Activated naive CD8-positive, alpha-beta T cell treated with anti-CD3 and anti-CD28 coated beads, Interleukin-2, amount 10 ng/mL, durations not matched to agents 7 days and 5 days (primary cell): ENCODE data around the gene PRKN. TPM values are rescaled to one million over a fixed set of nuclear protein-coding genes. Genes with fewer than 3 reads are reported as not detected.
A peak's percentile ranks its signal among the peaks of the same experiment; 100 is the strongest.

Experiments used
- ATAC-seq: fragments of 150-1000 bp; cut with Tn5 transposase; one replicate; pipeline ENCODE4 v1.10.0; 2021; ENCODE audit warnings: low read depth, moderate library complexity
- POLR2A ChIA-PET: fragments of 350-600 bp; sonication (Branson Sonifier 250); formaldehyde crosslinking; loops from one replicate; lab custom pipeline; 2021; ENCODE audit warnings: antibody characterized with exemption; lab: Charles Lee
- DNase-seq: peaks from one replicate; pipeline ENCODE4 v3.0.0; 2021
- H3K27ac Mint-ChIP-seq: one replicate; pipeline ENCODE4 v1.8.0; 2022; ENCODE audit warnings: mild to moderate bottlenecking, mixed read lengths
- H3K27me3 Mint-ChIP-seq: one replicate; pipeline ENCODE4 v1.8.0; 2022; ENCODE audit warnings: mild to moderate bottlenecking, moderate library complexity, mixed read lengths
- H3K36me3 Mint-ChIP-seq: one replicate; pipeline ENCODE4 v1.8.0; 2021; ENCODE audit warnings: mild to moderate bottlenecking, mixed read lengths
- H3K4me1 Mint-ChIP-seq: one replicate; pipeline ENCODE4 v1.8.0; 2021; ENCODE audit warnings: mixed read lengths
- H3K4me3 Mint-ChIP-seq: one replicate; pipeline ENCODE4 v1.8.0; 2022; ENCODE audit warnings: mild to moderate bottlenecking, moderate library complexity, mixed read lengths
- H3K9me3 Mint-ChIP-seq: one replicate; pipeline ENCODE4 v1.8.0; 2021; ENCODE audit warnings: mixed read lengths
- total RNA-seq, 2 experiments: library from RNA; stranded (reverse); gene quantifications; one replicate each; pipeline ENCODE4 v1.2.3, GENCODE V29; 2021

The PRKN gene
- total RNA-seq, 2 experiments from 2014 or later, result 1.00 to 1.5 TPM

DNA sequence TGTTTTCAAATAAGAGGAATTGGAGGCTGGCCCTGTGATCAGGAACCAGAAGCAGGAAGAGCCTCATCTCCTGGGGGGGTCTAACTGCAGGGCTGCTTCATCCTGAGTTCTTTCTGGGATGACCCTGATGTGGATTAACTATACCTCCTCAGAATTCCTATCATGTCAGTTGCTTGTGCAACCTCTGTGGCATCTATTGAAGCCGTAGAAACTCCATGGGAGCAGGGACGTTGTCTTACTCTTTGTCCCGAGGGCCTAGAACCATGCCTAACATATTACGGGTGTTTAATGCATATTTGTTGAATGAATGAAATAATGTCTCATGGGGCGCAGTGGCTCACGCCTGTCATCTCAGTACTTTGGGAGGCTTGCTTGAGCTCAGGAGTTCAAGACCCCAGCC, 1343.6 kb downstream of the PRKN start:
- no peaks in the 10 kb centered on the region for H3K36me3 Mint-ChIP-seq
- H3K4me1 Mint-ChIP-seq, result no peaks in the 10 kb centered on the region
- DNase-seq, result no peak
- POLR2A ChIA-PET, result no interaction called here
- H3K27ac Mint-ChIP-seq, result no peak overlapping the region
- H3K27me3 Mint-ChIP-seq, result no peaks in the 10 kb centered on the region
- no peak overlapping the region for H3K4me3 Mint-ChIP-seq
- H3K9me3 Mint-ChIP-seq, result peaks cover 6% of the 10 kb centered on the region
- no peak for ATAC-seq

DNA sequence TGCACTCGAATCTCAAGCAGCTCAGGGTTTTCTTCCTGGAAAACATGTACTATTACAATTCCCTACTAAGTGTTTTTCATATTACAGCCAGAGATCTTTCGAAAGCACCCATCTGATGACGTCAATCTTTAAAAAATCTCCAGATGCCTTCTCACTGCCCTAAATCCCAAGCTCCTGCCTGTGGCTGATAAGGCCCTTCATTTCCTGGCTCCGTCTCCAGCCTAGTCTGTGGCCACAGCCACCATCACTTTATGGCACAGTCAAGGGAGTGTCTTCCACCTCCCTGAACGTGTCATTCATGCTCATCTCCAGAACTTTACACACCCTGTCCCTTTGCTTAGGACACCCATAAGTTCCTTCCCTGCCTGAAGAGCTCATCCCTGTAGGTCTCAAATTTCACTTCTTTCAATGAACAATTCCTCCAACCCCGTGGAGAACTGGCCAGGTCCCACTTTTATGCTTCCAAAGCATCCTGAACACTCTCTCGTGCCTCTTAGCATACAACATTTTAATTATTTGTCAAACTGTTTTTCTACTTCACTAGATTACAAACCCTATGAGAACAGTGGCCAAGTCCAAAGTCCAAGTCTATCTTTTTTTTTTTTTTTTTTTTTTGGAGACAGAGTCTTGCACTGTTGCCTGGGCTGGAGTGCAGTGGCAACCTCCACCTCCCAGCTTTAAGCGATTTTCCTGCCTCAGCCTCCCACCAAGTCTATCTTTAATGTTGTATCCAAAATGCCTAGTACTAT, 1347.6 kb downstream of the PRKN start:
- H3K4me3 Mint-ChIP-seq, result no peak overlapping the region
- H3K27me3 Mint-ChIP-seq, result no peaks in the 10 kb centered on the region
- H3K27ac Mint-ChIP-seq, result no peak overlapping the region
- H3K4me1 Mint-ChIP-seq, result no peaks in the 10 kb centered on the region
- POLR2A ChIA-PET, result no interaction called here
- ATAC-seq (no peak), DNase-seq (no peak)
- no peaks in the 10 kb centered on the region for H3K9me3 Mint-ChIP-seq
- H3K36me3 Mint-ChIP-seq, result no peaks in the 10 kb centered on the region

GRCh38 chr6:161378115-161378514, 1349.5 kb downstream of the PRKN start:
- Mint-ChIP-seq H3K4me1 (no peaks in the 10 kb centered on the region), H3K36me3 (no peaks in the 10 kb centered on the region), H3K9me3 (no peaks in the 10 kb centered on the region), H3K27ac (no peak overlapping the region), H3K4me3 (no peak overlapping the region), H3K27me3 (no peaks in the 10 kb centered on the region)
- DNase-seq, result no peak
- POLR2A ChIA-PET, result no interaction called here
- no peak for ATAC-seq

DNA sequence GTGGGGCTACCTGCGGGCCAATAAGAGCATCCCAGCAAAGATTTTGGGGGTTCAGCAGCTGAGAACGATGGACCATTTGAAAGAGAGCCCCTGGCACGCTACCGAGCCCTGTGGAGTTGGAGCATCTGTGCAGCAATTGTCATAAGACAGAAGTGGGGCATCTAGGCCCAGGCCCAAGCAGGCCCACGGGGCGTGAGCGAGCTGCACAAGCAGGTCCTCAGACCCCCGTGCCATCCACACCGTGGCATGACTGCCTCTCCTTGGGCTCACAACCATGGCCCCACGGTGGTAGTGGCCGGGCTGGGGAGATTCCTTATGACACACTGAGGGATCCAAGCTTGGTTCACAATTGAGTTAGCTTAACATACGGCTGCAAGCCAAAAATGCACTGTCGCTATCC, 1350.5 kb downstream of the PRKN start:
- no peaks in the 10 kb centered on the region for H3K4me1 Mint-ChIP-seq
- POLR2A ChIA-PET, result no interaction called here
- H3K4me3 Mint-ChIP-seq, result no peak overlapping the region
- H3K27me3 Mint-ChIP-seq, result no peaks in the 10 kb centered on the region
- no peaks in the 10 kb centered on the region for H3K36me3 Mint-ChIP-seq
- no peak for DNase-seq
- no peak overlapping the region for H3K27ac Mint-ChIP-seq
- ATAC-seq, result no peak
- H3K9me3 Mint-ChIP-seq, result no peaks in the 10 kb centered on the region

GRCh38 chr6:161376367-161376766, 1351.2 kb downstream of the PRKN start:
- no peaks in the 10 kb centered on the region for H3K4me1 Mint-ChIP-seq
- DNase-seq (no peak), ATAC-seq (no peak)
- no peaks in the 10 kb centered on the region for H3K27me3 Mint-ChIP-seq
- POLR2A ChIA-PET, result no interaction called here
- no peak overlapping the region for H3K4me3 Mint-ChIP-seq
- H3K9me3 Mint-ChIP-seq, result no peaks in the 10 kb centered on the region
- H3K36me3 Mint-ChIP-seq, result no peaks in the 10 kb centered on the region
- no peak overlapping the region for H3K27ac Mint-ChIP-seq

DNA sequence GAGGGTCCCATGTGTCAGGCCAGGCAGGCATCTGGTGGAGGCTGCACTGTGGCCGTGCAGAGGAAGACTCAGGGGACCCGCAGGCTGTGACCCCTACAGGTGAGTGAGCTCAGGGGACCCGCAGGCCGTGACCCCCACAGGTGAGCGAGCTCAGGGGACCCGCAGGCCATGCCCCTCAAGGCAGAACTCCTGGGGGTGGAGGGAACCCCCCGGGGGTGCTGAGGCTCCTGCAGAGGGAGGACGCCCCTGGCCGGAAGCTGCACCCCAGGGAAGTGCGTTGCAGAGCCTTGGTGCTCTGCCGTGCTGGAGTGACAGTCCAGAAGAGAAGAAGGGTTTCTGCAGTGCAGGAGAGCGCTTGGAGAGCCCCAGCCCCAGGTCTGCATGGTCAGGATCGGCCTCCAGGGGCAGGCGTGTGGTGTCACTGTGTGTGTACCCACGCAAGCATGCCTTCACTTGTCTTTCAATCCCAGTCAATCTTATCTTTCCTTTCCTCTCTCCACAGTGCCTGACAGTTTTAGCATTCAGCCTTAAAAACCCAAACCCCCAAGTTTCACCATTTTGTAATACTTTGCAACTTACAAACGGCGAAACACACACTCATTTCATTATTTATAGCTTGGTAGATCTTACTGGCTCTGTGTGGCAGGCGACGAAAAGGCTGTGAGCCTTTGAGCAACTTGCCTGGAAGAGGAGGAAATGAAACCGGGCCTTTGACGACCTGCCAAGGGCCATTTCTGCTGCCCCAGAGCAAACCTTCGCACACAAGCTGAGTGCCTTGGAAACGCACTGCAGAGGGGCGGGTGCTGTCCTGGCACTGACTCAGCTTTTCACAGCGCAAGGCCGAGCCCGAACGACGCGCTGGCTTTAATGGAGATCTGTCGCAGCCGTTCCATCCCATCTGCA, 1352.3 kb downstream of the PRKN start:
- Mint-ChIP-seq H3K27me3 (no peaks in the 10 kb centered on the region), H3K4me1 (no peaks in the 10 kb centered on the region), H3K4me3 (no peak overlapping the region), H3K9me3 (no peaks in the 10 kb centered on the region), H3K27ac (no peak overlapping the region), H3K36me3 (no peaks in the 10 kb centered on the region)
- POLR2A ChIA-PET, result no interaction called here
- ATAC-seq (no peak), DNase-seq (no peak)

GRCh38 chr6:161373905-161374451, 1353.6 kb downstream of the PRKN start:
- Mint-ChIP-seq H3K36me3 (no peaks in the 10 kb centered on the region), H3K9me3 (no peaks in the 10 kb centered on the region), H3K4me3 (no peak overlapping the region), H3K27ac (no peak overlapping the region), H3K27me3 (no peaks in the 10 kb centered on the region), H3K4me1 (no peaks in the 10 kb centered on the region)
- no peak for ATAC-seq
- DNase-seq, result peak; percentile 66
- POLR2A ChIA-PET, result interaction anchor here (0.5 kb wide), 1 partner anchor 640 kb away, joined by 6 read pairs; no protein-coding TSS in a partner anchor

DNA sequence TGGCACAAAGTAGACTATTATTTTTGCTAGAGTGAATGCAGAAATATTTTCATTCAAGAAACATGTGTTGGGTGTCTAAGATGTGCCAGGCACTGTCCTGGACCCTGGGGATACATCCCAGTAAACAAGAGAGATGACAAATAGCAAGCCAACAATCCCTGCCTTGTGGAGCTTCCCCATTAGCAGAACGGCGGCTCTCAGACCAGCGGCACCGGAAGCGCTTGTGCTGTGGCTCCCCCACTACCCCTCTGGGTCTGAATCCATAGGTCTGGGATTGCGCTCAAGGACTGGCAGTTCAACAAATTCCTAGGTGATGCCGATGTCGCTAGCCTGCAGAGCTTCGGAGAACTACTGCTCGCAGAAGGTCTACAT, 1355.2 kb downstream of the PRKN start:
- DNase-seq (no peak), ATAC-seq (no peak)
- no peaks in the 10 kb centered on the region for H3K9me3 Mint-ChIP-seq
- POLR2A ChIA-PET, result no interaction called here
- H3K27ac Mint-ChIP-seq, result no peak overlapping the region
- no peaks in the 10 kb centered on the region for H3K4me1 Mint-ChIP-seq
- no peaks in the 10 kb centered on the region for H3K27me3 Mint-ChIP-seq
- H3K4me3 Mint-ChIP-seq, result no peak overlapping the region
- H3K36me3 Mint-ChIP-seq, result no peaks in the 10 kb centered on the region

- Mint-ChIP-seq H3K9me3 (no peaks in the 10 kb centered on the region), H3K4me3 (no peak overlapping the region), H3K27me3 (no peaks in the 10 kb centered on the region), H3K36me3 (no peaks in the 10 kb centered on the region), H3K4me1 (no peaks in the 10 kb centered on the region), H3K27ac (no peak overlapping the region)
- POLR2A ChIA-PET, result no interaction called here
- DNase-seq (peak; percentile 55), ATAC-seq (peak; percentile 81)
Measured at GRCh38 chr6:161370880-161371279, 1356.7 kb downstream of the PRKN start.

- H3K4me3 Mint-ChIP-seq, result no peak overlapping the region
- no peaks in the 10 kb centered on the region for H3K27me3 Mint-ChIP-seq
- H3K9me3 Mint-ChIP-seq, result no peaks in the 10 kb centered on the region
- H3K4me1 Mint-ChIP-seq, result no peaks in the 10 kb centered on the region
- no peak overlapping the region for H3K27ac Mint-ChIP-seq
- ATAC-seq (no peak), DNase-seq (no peak)
- no peaks in the 10 kb centered on the region for H3K36me3 Mint-ChIP-seq
- POLR2A ChIA-PET, result no interaction called here
Measured at GRCh38 chr6:161369339-161369738, 1358.2 kb downstream of the PRKN start.

- no peak for ATAC-seq
- no peak overlapping the region for H3K27ac Mint-ChIP-seq
- no peaks in the 10 kb centered on the region for H3K36me3 Mint-ChIP-seq
- H3K27me3 Mint-ChIP-seq, result no peaks in the 10 kb centered on the region
- no peaks in the 10 kb centered on the region for H3K9me3 Mint-ChIP-seq
- no peaks in the 10 kb centered on the region for H3K4me1 Mint-ChIP-seq
- no peak overlapping the region for H3K4me3 Mint-ChIP-seq
- no peak for DNase-seq
- POLR2A ChIA-PET, result no interaction called here
Measured at GRCh38 chr6:161368514-161368913, 1359.1 kb downstream of the PRKN start.

DNA sequence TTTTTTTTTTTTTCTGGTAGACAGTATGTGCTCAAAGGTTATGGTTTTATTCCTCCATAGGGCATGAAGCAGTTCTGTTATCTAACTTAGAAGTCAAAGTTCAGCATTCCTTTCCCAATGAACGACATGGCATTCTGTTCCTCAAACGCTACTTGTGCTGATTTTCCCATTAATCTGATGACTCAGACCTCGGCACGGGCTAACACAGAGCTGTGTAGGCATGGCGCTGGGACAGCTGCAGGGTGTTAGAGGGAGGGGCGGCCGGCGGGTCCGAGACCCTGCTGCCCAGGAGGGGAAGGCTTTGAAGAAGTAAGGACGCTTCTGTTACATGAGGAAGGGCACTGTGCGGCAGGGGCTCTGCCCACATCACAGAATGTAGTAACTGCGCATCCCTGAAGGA, 1360.1 kb downstream of the PRKN start:
- Mint-ChIP-seq H3K4me3 (no peak overlapping the region), H3K27ac (no peak overlapping the region), H3K27me3 (no peaks in the 10 kb centered on the region), H3K4me1 (no peaks in the 10 kb centered on the region), H3K9me3 (peaks cover 3% of the 10 kb centered on the region), H3K36me3 (no peaks in the 10 kb centered on the region)
- ATAC-seq (no peak), DNase-seq (no peak)
- POLR2A ChIA-PET, result no interaction called here

- H3K27ac Mint-ChIP-seq, result no peak overlapping the region
- peaks cover 3% of the 10 kb centered on the region for H3K9me3 Mint-ChIP-seq
- POLR2A ChIA-PET, result no interaction called here
- H3K4me1 Mint-ChIP-seq, result no peaks in the 10 kb centered on the region
- no peaks in the 10 kb centered on the region for H3K36me3 Mint-ChIP-seq
- DNase-seq (no peak), ATAC-seq (no peak)
- H3K4me3 Mint-ChIP-seq, result no peak overlapping the region
- H3K27me3 Mint-ChIP-seq, result no peaks in the 10 kb centered on the region
Measured at GRCh38 chr6:161366301-161366923, 1361.2 kb downstream of the PRKN start.
